HepG2 (cell line): ENCODE measurements around the gene SLC35A2. TPM values are rescaled to one million over a fixed set of nuclear protein-coding genes. Genes with fewer than 3 reads are reported as not detected.
"Not testable (repeated sequence)": the region's sequence is repeated elsewhere in the genome, so short reads cannot be mapped to it uniquely, and the experiment has no call there.

Experiments
- ATAC-seq: fragments of 200-7000 bp; cut with Tn5 transposase; 3 replicates; pipeline ENCODE4 v1.9.1; 2020; ENCODE audit warnings: mild to moderate bottlenecking, moderate library complexity
- BruUV-seq: library from RNA; stranded (reverse); fragments of 400-500 nt; replicated peaks from 2 replicates; lab custom pipeline; 2021; lab: Mats Ljungman, UMichigan
- CTCF ChIA-PET: fragments of 300-600 bp; formaldehyde crosslinking; extraction: SDS; loops from one replicate; lab custom pipeline; 2021; ENCODE audit warnings: low total read pairs, inconsistent platforms, low intra/inter-chr PET ratio; lab: Yijun Ruan, JAX
- POLR2A ChIA-PET: fragments of 350-600 bp; sonication (Branson Sonifier 250); formaldehyde crosslinking; loops from one replicate; lab custom pipeline; 2020; ENCODE audit warnings: antibody characterized with exemption, inconsistent platforms; lab: Yijun Ruan, JAX
- DNase-seq: peaks from one replicate; pipeline ENCODE4 v3.0.0-alpha.2; 2015; ENCODE audit warnings: low spot score
- FAIRE-seq: peaks from 3 replicates; lab custom pipeline; 2011; peaks lifted over from hg19 to GRCh38; lab: Jason Lieb, UNC
- H2AFZ ChIP-seq: one replicate; pipeline ENCODE4 v1.6.1; 2011; ENCODE audit warnings: low read length, inconsistent platforms
- H3K27ac ChIP-seq: fragments of 300-600 bp; 3 replicates; pipeline ENCODE4 v1.8.0; 2011; ENCODE audit warnings: mixed run types, mild to moderate bottlenecking, mixed read lengths, low read length, inconsistent platforms; ENCODE audit not compliant: insufficient read depth; ENCODE audit errors: extremely low read length
- H3K27me3 ChIP-seq, 2 experiments: fragments of 200-600 bp in 1 of 2; 2 replicates in 1 of 2; 3 replicates in 1 of 2; pipeline versions ENCODE4 v1.6.0 to v1.8.0; 2011; ENCODE audit warnings: low read length in 2 of 2, mild to moderate bottlenecking in 2 of 2, moderate library complexity in 2 of 2, inconsistent platforms in 1 of 2; ENCODE audit not compliant: insufficient read depth in 2 of 2, control insufficient read depth in 1 of 2
- H3K36me3 ChIP-seq, 2 experiments: fragments of 200-600 bp in 1 of 2; replicated peaks in 1 of 2; 2 replicates in 1 of 2; 3 replicates in 1 of 2; pipeline versions ENCODE4 v1.5.1 to v1.8.0; 2011; ENCODE audit warnings: low read length in 2 of 2, inconsistent platforms in 1 of 2; ENCODE audit not compliant: insufficient read depth in 2 of 2, control insufficient read depth in 1 of 2
- H3K4me1 ChIP-seq: 2 replicates; pipeline ENCODE4 v1.5.1; 2012; ENCODE audit warnings: low read length, inconsistent platforms; ENCODE audit not compliant: insufficient read depth
- H3K4me2 ChIP-seq: 2 replicates; pipeline ENCODE4 v1.6.0; 2011; ENCODE audit warnings: low read depth, low read length, inconsistent platforms
- H3K4me3 ChIP-seq, 3 experiments: fragments of 200-600 bp in 1 of 3; sonication (generic), shearing (Covaris generic) in 1 of 3; replicated peaks in 1 of 3; 2 replicates each; pipeline ENCODE4 v1.5.1; 2011 to 2016; ENCODE audit warnings: low read length in 3 of 3, inconsistent platforms in 2 of 3, low read depth in 2 of 3, mild to moderate bottlenecking in 2 of 3, control low read depth in 1 of 3, mixed read lengths in 1 of 3; ENCODE audit not compliant: insufficient read depth in 1 of 3
- H3K79me2 ChIP-seq: one replicate; pipeline ENCODE4 v1.6.1; 2011; ENCODE audit warnings: low read length, inconsistent platforms; ENCODE audit not compliant: insufficient read depth
- H3K9ac ChIP-seq: 2 replicates; pipeline ENCODE4 v1.6.0; 2011; ENCODE audit warnings: mild to moderate bottlenecking, low read depth, low read length, inconsistent platforms; ENCODE audit not compliant: insufficient read depth
- H3K9me3 ChIP-seq: 2 replicates; pipeline ENCODE4 v1.5.1; 2012; ENCODE audit warnings: mild to moderate bottlenecking, low read length
- H4K20me1 ChIP-seq: 2 replicates; pipeline ENCODE4 v1.6.0; 2011; ENCODE audit warnings: inconsistent platforms, mild to moderate bottlenecking, low read length, moderate library complexity; ENCODE audit not compliant: insufficient read depth
- ATF3 ChIP-seq: sonication (generic); formaldehyde crosslinking; IDR thresholded peaks from 2 replicates; pipeline ENCODE4 v1.4.0; 2020; ENCODE audit warnings: missing genetic modification reagents
- BHLHE40 ChIP-seq: IDR thresholded peaks from 2 replicates; pipeline ENCODE4 v1.6.1; 2011; ENCODE audit warnings: low read length, improper control_type of control experiment
- CENPT ChIP-seq: sonication (generic); formaldehyde crosslinking; IDR thresholded peaks from 2 replicates; pipeline ENCODE4 v1.8.0; 2022; ENCODE audit warnings: low read depth, mild to moderate bottlenecking, moderate library complexity, missing genetic modification reagents
- FOXK1 ChIP-seq: sonication (generic); formaldehyde crosslinking; IDR thresholded peaks from 2 replicates; pipeline ENCODE4 v1.4.0; 2020; ENCODE audit warnings: low read depth, missing genetic modification reagents, borderline replicate concordance
- HDAC6 ChIP-seq: fragments of 200-600 bp; sonication (generic); IDR thresholded peaks from 2 replicates; pipeline ENCODE4 v1.7.0; 2017; ENCODE audit warnings: mild to moderate bottlenecking, antibody characterized with exemption, low read length, low read depth
- HNRNPH1 ChIP-seq: fragments of 200-400 bp; formaldehyde crosslinking; optimal IDR thresholded peaks from 2 replicates; pipeline ENCODE3; 2017; ENCODE audit warnings: mild to moderate bottlenecking, low read depth, low read length
- HOMEZ ChIP-seq: IDR thresholded peaks from 2 replicates; pipeline ENCODE4 v1.6.1; 2016; ENCODE audit warnings: low read depth
- RELA ChIP-seq: sonication (generic); formaldehyde crosslinking; IDR thresholded peaks from 2 replicates; pipeline ENCODE4 v1.4.0; 2020; ENCODE audit warnings: missing genetic modification reagents
- STAT5B ChIP-seq: sonication (generic); formaldehyde crosslinking; IDR thresholded peaks from 2 replicates; pipeline ENCODE4 v1.4.0; 2020; ENCODE audit warnings: missing genetic modification reagents
- ZFP37 ChIP-seq: sonication (generic); formaldehyde crosslinking; IDR thresholded peaks from 2 replicates; pipeline ENCODE4 v1.4.0; 2020; ENCODE audit warnings: missing genetic modification reagents, borderline replicate concordance
- ZMYM4 ChIP-seq: sonication (generic); formaldehyde crosslinking; IDR thresholded peaks from 2 replicates; pipeline ENCODE4 v1.8.1; 2023; ENCODE audit warnings: mild to moderate bottlenecking, missing genetic modification reagents
- ZNF234 ChIP-seq: sonication (generic); formaldehyde crosslinking; conservative IDR thresholded peaks from 2 replicates; pipeline ENCODE4 v1.5.1; 2020; ENCODE audit warnings: mild to moderate bottlenecking, missing genetic modification reagents
- ZNF615 ChIP-seq: sonication (generic); formaldehyde crosslinking; IDR thresholded peaks from 2 replicates; pipeline ENCODE4 v1.5.0; 2020; ENCODE audit warnings: mild to moderate bottlenecking, missing genetic modification reagents, borderline replicate concordance
- ZNF709 ChIP-seq: sonication (generic); formaldehyde crosslinking; IDR thresholded peaks from 2 replicates; pipeline ENCODE4 v1.5.0; 2020; ENCODE audit warnings: mild to moderate bottlenecking, missing genetic modification reagents
- ZNF75D ChIP-seq: sonication (generic); formaldehyde crosslinking; IDR thresholded peaks from 2 replicates; pipeline ENCODE4 v1.8.1; 2023; ENCODE audit warnings: missing genetic modification reagents, mild to moderate bottlenecking, borderline replicate concordance
- ZSCAN25 ChIP-seq: sonication (generic); formaldehyde crosslinking; IDR thresholded peaks from 2 replicates; pipeline ENCODE4 v1.8.0; 2022; ENCODE audit warnings: mild to moderate bottlenecking, missing genetic modification reagents
- WGBS: methylation state at CpG from one replicate; pipeline ENCODE4 v1.1.6; 2017; ENCODE audit warnings: low lambda C conversion rate; 5-methylcytosine and 5-hydroxymethylcytosine counted together
- in situ Hi-C: cut with HindIII; loops from 2 replicates; pipeline ENCODE4 v1.10.0; 2017; ENCODE audit warnings: low pct_unique_long_range_greater_than_20kb; ENCODE audit not compliant: extremely low pct_ligation_motif_present
- intact Hi-C: fragments of 100-400 bp; cut with micrococcal nuclease; formaldehyde crosslinking; loops from one replicate; pipeline ENCODE4 v1.10.0; 2022; ENCODE audit not compliant: unreplicated experiment
- polyA plus RNA-seq, 8 experiments: library from polyadenylated mRNA; depleted of rRNA in 3 of 8; stranded (reverse) in 7 of 8; unstranded in 1 of 8; fragments of >200 nt; fragmentation: Illumina TruSeq in 4 of 8; extraction: Trizol in 4 of 8; gene quantifications; 2 replicates each; pipeline versions ENCODE4 v1.2.1 to v1.2.3, GENCODE V29; 2011 to 2016; ENCODE audit warnings: low read depth in 4 of 8, missing spikeins in 1 of 8, mixed read lengths in 1 of 8; ENCODE audit not compliant: insufficient read depth in 1 of 8
- total RNA-seq, 5 experiments: library from RNA; depleted of rRNA; stranded (reverse); fragments of >200 nt; fragmentation: Illumina TruSeq; extraction: Trizol; gene quantifications; 2 replicates each; pipeline ENCODE4 v1.2.3, GENCODE V29; 2016; ENCODE audit warnings: low read depth in 1 of 5

SLC35A2 gene
- total and polyA plus RNA-seq, 2 of the 13 experiments (the other 11 are each of a cell fraction or from before 2014, with no cell fraction given) = 32.1 to 40.8 TPM

DNA sequence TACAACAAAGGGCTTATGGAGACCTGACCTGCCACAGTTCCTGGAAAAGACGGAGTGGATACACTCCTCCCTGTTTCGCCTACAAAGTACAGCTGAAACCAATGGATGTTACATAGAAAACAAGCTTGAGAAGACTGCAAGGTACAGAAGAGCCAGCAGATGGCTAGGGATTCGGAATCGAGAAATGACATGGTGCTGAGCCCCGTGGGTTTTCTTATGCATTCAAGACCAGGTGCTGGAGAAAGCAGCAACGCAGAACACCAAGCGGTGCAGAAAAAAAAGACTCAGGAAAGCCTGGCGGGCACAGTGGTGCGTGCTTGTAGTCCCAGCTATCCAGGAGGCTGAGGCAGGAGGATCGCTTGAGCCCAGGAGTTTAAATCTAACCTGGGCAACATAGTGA lies 27.7 kb downstream of the SLC35A2 start:
- Histone ChIP-seq H3K4me3 (no peak overlapping the region), H3K4me1 (no peaks in the 10 kb centered on the region), H4K20me1 (no peaks in the 10 kb centered on the region), H3K79me2 (no peaks in the 10 kb centered on the region), H3K9ac (no peak overlapping the region), H3K4me2 (no peak overlapping the region), H2AFZ (no peak overlapping the region), H3K9me3 (no peaks in the 10 kb centered on the region), H3K27ac (no peak overlapping the region), H3K36me3 (no peaks in the 10 kb centered on the region), H3K27me3 (no peaks in the 10 kb centered on the region)
- ATAC-seq (peak; percentile 84), DNase-seq (no peak), FAIRE-seq (peak; percentile 59)
- CTCF ChIA-PET = no interaction called here
- 14% methylated on average over 9 of the region's 10 CpGs for WGBS
- intact Hi-C loops (no loop called here), in situ Hi-C loops (no loop called here)
- POLR2A ChIA-PET = interaction anchor here (1.2 kb wide), 1 partner anchor 14 kb away, joined by 4 read pairs; the partner anchor contains the start of genes PQBP1 and TIMM17B
- TF ChIP-seq FOXK1 (no peak), ZSCAN25 (CRISPR knock-in tag) (no peak), HNRNPH1 (no peak), STAT5B (no peak), BHLHE40 (no peak), ZFP37 (CRISPR knock-in tag) (no peak), CENPT (CRISPR knock-in tag) (no peak), ZMYM4 (no peak), ZNF234 (CRISPR knock-in tag) (no peak), ATF3 (CRISPR knock-in tag) (no peak), ZNF615 (CRISPR knock-in tag) (no peak), ZNF75D (no peak), RELA (CRISPR knock-in tag) (no peak), ZNF709 (no peak), HOMEZ (CRISPR knock-in tag) (no peak), HDAC6 (no peak)
- no TSS peak for BruUV-seq

GRCh38 chrX:48876944-48877343 lies 34.5 kb downstream of the SLC35A2 start:
- FAIRE-seq, H3K27ac ChIP-seq, H3K9me3 ChIP-seq, DNase-seq, CTCF ChIA-PET, H3K36me3 ChIP-seq, H4K20me1 ChIP-seq, H3K4me2 ChIP-seq, H3K79me2 ChIP-seq, H2AFZ ChIP-seq, intact Hi-C loops, POLR2A ChIA-PET, H3K4me1 ChIP-seq, H3K4me3 ChIP-seq, H3K27me3 ChIP-seq, BruUV-seq, H3K9ac ChIP-seq, ATAC-seq, in situ Hi-C loops: not testable (repeated sequence)
- 6% methylated on average over 4 of the region's 4 CpGs for WGBS
